Left kidney (tissue), 2 donors: ENCODE results near the gene ATP11A. TPM values are rescaled to one million over a fixed set of nuclear protein-coding genes. Genes with fewer than 3 reads are reported as not detected.

ENCODE experiments used
- DNase-seq: peaks from one replicate; pipeline ENCODE4 v3.0.0-alpha.2; 2013
- polyA plus RNA-seq: library from polyadenylated mRNA; unstranded; fragments of 120-200 nt; gene quantifications from one replicate; pipeline ENCODE4 v1.2.1, GENCODE V29; 2013; ENCODE audit not compliant: insufficient read length

ATP11A gene
- polyA plus RNA-seq, 1 donor, result 46.8 TPM

- no peak for DNase-seq
These were observed 32.8 kb downstream of the ATP11A start for GRCh38 chr13:112722433-112723263.

GRCh38 chr13:112723771-112724170, 33.9 kb downstream of the ATP11A start:
- DNase-seq, result no peak

GRCh38 chr13:112724788-112725345, 35.0 kb downstream of the ATP11A start:
- no peak for DNase-seq

- no peak for DNase-seq
These were observed 35.6 kb downstream of the ATP11A start for GRCh38 chr13:112725346-112726015.

- no peak for DNase-seq
These were observed 36.4 kb downstream of the ATP11A start for GRCh38 chr13:112726016-112726767.

GRCh38 chr13:112727581-112727980, 37.7 kb downstream of the ATP11A start:
- DNase-seq, result no peak

DNA sequence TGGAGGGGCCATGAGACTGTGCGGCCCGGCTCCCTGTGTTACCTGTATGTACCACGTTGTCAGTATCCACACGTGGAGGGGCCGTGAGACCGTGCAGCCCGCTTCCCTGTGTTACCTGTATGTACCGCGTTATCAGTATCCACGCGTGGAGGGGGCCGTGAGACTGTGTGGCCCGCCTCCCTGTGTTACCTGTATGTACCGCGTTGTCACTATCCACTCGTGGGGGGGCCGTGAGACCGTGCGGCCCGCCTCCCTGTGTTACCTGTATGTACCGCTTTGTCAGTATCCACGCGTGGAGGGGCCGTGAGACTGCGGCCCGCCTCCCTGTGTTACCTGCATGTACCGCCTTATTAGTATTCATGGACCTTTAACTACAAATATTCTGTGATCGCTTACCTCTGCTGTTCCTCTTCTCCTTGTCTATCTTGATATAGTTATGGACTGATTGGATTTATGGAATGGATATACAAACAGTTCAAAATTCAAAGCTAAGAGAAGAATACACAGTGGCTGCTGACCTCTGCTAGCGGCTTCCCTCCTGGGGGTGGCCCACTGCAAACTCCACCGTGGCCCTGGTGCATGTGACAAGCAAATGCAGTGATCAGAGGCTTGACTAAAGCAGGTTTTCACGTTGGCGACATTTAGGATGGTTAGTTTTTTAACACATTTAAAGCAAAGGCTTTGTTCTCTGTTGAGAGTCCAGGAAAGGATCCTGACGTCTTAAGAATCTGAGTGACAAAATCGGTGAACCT, 38.7 kb downstream of the ATP11A start:
- DNase-seq, result no peak

DNA sequence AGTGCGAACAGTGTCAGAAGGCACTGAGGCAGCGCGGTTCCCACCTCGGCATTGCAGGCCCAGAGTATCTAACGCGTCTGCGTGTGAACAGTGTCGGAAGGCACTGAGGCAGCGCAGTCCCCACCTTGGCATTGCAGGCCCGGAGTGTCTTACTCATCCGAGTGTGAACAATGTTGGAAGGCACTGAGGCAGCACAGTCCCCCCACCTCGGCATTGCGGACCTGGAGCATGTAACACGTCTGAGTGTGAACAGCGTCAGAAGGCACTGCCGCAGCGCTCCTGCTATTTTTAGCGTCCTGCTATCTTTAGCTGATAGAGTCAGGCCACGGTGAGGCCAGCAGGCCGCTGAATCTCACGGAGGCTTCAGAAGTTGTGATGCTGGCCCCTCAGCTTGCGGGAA, 39.6 kb downstream of the ATP11A start:
- no peak for DNase-seq

DNA sequence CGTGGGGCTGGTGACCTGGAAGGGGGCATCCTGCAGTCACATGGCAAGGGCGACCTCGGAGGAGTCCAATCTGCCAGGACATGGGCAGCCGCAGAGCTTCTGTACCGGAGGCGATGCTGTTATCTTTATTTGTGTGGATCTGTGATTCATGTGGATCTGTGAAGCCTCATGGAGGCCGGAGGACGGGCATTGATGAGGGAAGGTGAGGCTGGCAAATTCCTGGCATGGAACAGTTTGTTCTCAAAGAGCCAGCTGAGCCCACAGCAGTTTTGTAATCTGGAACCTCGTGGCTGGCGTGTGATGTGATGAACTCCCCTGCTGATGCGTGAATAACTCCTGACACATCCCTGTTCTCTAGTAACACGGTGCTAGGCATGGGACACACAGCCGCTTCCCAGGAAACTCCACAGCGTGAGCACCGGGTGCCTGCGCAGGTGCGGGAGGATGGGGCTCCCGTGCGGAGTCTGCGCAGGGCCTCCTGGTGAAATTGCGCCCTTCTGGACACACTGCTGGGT, 40.4 kb downstream of the ATP11A start:
- no peak for DNase-seq

DNA sequence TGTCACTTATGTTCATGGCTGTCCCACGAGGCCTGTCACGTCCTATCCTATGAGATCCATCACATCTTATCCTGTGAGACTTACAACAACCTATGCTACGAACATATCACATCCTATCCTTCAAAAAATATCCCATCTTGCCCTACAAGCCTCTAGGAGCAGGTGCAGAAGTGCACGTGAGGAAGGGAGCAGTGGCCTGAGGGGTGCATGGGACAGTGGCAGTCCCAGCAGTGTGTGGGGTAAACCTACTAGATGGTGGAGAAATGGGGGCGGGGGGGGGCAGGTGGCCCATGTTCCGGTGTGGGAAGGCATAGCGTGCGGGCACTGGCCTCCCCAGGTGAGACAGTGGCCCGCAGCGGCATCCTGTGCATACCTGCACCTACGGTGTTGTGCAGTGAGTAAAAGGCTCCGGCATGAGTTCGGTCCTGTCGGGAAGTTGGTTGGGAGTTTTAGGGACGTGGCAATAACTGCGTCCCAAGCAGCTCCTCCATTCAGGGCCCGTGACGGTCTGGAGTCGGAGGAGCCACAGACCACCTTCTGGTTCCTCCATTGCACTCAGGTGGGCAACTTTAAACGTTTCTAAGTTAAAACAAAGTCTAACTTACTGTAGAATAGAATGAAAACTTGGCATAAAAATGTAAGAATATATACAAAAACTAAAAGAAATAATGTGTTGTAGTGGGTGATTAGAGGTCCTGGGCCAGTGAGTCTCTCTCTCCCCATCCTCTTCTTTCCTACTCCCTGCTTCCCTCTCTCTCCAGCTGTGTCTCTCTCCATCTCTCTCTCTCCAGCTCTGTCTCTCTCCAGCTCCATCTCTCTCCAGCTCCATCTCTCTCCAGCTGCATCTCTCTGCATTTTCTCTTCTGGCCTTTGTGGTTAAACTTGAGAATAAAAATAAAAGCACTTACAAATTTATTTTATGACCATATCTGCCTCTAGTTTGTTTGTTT, 42.1 kb downstream of the ATP11A start:
- DNase-seq, result no peak

DNA sequence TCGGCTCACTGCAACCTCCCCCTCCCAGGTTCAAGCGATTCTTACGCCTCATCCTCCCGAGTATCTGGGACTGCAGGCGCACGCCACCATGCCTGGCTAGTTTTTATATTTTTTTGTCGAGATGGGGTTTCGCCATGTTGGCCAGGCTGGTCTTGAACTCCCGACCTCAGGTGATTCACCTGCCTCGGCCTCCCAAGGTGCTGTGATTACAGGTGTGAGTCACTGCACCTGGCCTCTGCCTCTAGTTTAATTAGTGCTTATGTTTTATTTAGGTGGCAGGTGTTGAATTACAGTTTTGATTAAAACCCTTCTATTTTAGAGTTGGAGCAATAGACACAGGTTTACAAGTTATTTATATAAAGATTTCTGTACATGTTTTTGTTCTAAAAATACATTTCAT, 42.8 kb downstream of the ATP11A start:
- DNase-seq, result no peak

DNA sequence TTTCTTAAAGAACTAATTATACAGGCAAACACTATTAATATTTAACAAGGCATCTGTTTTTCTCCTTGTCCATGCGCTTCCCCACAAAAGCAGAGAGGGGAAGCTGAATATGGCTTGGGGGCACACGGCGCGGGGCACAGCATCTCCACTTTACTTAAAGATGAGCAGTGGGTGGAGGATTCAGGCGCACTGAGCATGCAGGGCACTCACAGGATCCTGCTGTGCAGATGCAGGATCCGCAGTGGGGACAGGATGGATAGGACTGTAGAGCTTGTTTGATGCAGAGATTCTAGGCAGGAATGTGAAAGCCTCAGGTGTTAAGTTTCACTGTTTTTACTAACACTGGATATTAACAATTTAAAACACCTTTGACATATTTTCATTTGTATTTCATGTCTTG, 43.3 kb downstream of the ATP11A start:
- DNase-seq, result no peak

GRCh38 chr13:112733661-112734379, 44.0 kb downstream of the ATP11A start:
- DNase-seq, result no peak

DNA sequence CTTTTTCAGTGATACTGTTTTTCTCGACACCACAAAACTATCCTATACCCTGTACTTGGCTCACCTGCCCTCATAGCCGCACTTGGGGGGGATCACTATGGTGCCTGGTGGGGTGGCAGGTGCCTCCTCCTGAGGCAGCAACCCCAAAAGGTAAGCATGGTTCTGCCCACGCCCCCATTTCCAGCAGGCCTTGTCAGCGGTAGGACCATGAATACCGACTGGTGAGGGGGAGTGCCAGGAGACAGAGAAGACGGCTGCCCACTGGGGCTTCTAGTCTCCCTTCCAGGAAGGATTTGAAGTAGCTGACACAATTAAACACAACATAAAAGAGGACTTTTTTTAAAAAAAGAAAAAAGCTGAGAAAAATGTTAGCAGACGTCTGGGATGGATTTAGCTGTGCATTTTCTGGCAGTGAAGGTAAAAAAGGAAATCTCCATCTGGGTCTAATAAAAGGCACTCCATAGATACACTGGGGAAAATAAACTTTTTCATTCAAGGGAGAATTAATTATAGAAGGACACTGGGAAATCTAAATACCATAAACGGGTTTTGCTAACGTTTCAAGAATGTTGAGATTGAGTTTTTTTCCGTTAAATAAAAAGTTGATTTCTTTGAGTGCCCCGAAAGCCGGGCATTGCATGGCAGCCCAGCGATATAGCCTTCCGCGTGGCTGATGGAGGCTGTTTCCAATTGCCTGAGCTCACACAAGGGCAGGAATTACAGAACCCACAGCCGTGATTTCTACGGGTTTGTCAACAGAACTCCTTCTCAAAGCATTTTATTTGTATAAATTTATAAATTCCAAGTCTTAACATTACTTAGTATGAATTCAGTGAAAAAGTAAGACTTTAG, 45.1 kb downstream of the ATP11A start:
- no peak for DNase-seq

- DNase-seq, result no peak
These were observed 46.0 kb downstream of the ATP11A start for GRCh38 chr13:112735791-112736190.

DNA sequence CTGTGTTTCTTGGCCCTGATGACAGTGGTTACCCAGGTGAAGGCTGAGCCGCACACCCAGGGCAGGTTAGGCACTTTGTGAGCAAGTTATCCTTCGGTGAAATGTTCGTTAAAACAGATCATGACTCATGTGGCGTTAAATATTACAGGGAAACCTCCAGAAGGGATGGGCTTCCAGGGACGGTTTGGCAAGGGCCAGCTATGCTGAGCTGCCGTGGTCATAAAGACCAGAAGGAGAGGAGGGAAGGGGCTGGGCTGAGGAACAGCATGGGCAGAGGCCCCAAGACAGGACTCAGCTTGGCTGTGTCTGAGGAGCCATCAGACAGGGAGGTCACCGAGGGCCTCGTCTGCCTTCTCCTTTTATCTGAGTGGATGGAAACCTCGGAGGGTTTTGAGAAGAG, 47.5 kb downstream of the ATP11A start:
- DNase-seq, result no peak

- no peak for DNase-seq
These were observed 48.8 kb downstream of the ATP11A start for GRCh38 chr13:112738606-112739005.

GRCh38 chr13:112740502-112741131, 50.8 kb downstream of the ATP11A start:
- DNase-seq, result no peak
